Lower leg skin (tissue), 4 donors: ENCODE data around the gene EIF3B. TPM values are rescaled to one million over a fixed set of nuclear protein-coding genes. Genes with fewer than 3 reads are reported as not detected.
"Not testable (repeated sequence)": the region's sequence is repeated elsewhere in the genome, so short reads cannot be mapped to it uniquely, and the experiment has no call there.

Experiments used
- DNase-seq, 2 donors: peaks; one replicate each; pipeline ENCODE4 v3.0.0-alpha.2; 2019; ENCODE audit warnings: low spot score in 2 of 2
- H3K4me3 ChIP-seq: fragments of 200-600 bp; sonication (generic); 2 replicates; pipeline ENCODE4 v1.5.1; 2017; ENCODE audit warnings: mild to moderate bottlenecking, low read depth; ENCODE audit not compliant: poor library complexity, severe bottlenecking
- POLR2A ChIP-seq, 2 donors: fragments of 450-650 bp; IDR thresholded peaks; one replicate each; pipeline ENCODE4 v1.6.1; 2016 to 2017; ENCODE audit warnings: antibody characterized with exemption in 2 of 2, mild to moderate bottlenecking in 1 of 2, moderate library complexity in 1 of 2
- WGBS, 2 donors: methylation state at CpG; one replicate each; pipeline ENCODE4 v1.1.5; 2018; 5-methylcytosine and 5-hydroxymethylcytosine counted together
- intact Hi-C: fragments of 100-400 bp; cut with DNase I; formaldehyde crosslinking; loops from one replicate; pipeline ENCODE4 v1.15.0; 2023; ENCODE audit warnings: low total_unique reads
- total RNA-seq, 4 donors: library from RNA; depleted of rRNA; stranded (reverse); fragments of >200 nt; gene quantifications; one replicate each; pipeline ENCODE4 v1.1.0, GENCODE V29; 2016
- TF ChIP-seq, protein P1 (sequence below), 3 donors: fragments of 450-650 bp; IDR thresholded peaks; one replicate each; pipeline ENCODE4 v1.5.1; 2016; ENCODE audit warnings: antibody characterized with exemption in 3 of 3, mild to moderate bottlenecking in 3 of 3, moderate library complexity in 2 of 3

The EIF3B gene
- total RNA-seq, 4 donors from 2014 or later = 121 to 165 (median 150) TPM

DNA sequence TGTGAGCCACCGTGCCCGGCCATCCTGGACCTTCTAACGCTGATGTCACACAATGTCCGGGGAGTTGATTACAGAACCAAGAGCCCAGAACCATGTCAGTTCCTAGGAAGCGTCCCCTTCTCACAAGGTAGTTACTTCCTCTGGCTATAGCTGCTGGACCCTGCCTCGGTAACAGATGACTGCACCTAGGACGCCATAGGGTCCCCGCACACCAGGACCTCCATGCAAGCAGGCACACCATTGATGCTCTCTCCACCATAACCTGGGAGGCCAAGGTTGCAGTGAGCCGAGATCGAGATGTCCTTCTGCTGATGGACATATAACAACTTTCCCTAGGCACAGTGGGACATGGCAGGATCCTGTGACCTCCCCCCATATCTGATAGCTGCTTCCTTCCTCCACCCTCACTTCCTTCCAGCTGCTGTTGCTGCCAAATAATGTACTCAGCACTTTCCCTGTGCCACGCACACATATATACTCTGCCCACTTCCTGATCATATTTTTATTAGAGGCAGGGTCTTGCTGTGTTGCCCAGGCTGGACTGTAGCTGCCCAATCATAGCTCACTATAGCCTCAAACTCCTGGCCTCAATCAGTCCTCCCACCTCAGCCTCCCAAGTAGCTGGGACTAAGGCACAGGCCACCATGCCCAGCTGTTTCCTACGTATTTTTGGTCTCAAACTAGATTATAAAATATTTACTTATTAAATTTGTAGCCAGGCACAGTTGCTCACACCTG is 36.9 kb upstream of the EIF3B start:
- no peak for DNase-seq
- TF ChIP-seq, protein P1, sequence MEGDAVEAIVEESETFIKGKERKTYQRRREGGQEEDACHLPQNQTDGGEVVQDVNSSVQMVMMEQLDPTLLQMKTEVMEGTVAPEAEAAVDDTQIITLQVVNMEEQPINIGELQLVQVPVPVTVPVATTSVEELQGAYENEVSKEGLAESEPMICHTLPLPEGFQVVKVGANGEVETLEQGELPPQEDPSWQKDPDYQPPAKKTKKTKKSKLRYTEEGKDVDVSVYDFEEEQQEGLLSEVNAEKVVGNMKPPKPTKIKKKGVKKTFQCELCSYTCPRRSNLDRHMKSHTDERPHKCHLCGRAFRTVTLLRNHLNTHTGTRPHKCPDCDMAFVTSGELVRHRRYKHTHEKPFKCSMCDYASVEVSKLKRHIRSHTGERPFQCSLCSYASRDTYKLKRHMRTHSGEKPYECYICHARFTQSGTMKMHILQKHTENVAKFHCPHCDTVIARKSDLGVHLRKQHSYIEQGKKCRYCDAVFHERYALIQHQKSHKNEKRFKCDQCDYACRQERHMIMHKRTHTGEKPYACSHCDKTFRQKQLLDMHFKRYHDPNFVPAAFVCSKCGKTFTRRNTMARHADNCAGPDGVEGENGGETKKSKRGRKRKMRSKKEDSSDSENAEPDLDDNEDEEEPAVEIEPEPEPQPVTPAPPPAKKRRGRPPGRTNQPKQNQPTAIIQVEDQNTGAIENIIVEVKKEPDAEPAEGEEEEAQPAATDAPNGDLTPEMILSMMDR (IDR thresholded peaks at IDR 0.05) = no peak
- no peak for TF ChIP-seq POLR2A (IDR thresholded peaks at IDR 0.05)
- 84 to 85% methylated on average over 12 of the region's 12 CpGs for WGBS, 2 donors
- intact Hi-C loops = no loop called here
- no peak overlapping the region for H3K4me3 ChIP-seq

- TF ChIP-seq, protein P1 (IDR thresholded peaks at IDR 0.05) = no peak
- no peak for TF ChIP-seq POLR2A (IDR thresholded peaks at IDR 0.05)
Measured at GRCh38 chr7:2321020-2321419, 33.6 kb upstream of the EIF3B start.

DNA sequence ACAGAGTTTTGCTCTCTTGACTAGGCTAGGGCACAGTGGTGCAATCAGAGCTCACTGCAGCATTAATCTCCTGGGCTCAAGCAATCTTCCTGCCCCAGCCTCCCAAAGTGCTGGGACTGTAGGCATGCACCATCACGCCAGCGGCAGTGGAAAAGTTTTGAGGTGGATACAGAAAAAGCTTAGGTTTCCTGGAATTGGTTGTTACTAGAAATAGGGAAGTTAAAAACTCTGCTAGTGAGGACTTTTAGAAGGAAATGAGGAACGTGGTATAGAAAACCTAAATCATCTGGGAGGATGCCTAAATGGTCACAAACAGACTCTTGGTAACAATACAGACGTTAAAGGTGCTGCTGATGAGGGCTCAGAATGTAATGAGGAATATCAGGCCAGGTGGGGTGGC is 29.5 kb upstream of the EIF3B start:
- no peak for TF ChIP-seq POLR2A (IDR thresholded peaks at IDR 0.05)
- TF ChIP-seq, protein P1 (IDR thresholded peaks at IDR 0.05) = no peak
- WGBS, 2 donors = 42% methylated on average over 4 of the region's 4 CpGs
- intact Hi-C loops = no loop called here
- H3K4me3 ChIP-seq = no peak overlapping the region
- no peak for DNase-seq

More at GRCh38 chr7:2321020-2321419, 33.6 kb upstream of the EIF3B start:
- H3K4me3 ChIP-seq = no peak overlapping the region
- intact Hi-C loops = no loop called here
- no peak for DNase-seq
- WGBS, 2 donors = 33 to 46% methylated on average over 11 of the region's 11 CpGs

DNA sequence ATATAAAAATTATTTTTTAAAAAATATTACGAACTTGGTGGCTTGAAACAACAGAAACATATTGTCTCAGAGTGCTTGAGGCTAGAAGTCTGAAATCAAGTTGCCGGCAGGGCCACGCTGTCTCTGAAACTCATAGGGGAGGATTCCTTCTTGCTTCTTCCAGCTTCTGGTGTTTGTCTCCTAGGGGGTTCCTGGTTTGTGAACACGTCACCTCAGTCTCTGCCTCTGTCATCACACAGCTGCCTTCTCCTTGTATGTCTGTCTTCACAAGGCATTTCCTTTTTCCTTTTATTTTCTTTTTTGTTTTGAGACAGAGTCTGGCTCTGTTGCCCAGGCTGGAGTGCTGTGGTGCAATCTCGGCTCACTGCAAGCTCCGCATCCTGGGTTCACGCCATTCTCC is 27.7 kb upstream of the EIF3B start:
- no peak for DNase-seq
- intact Hi-C loops = no loop called here
- WGBS, 2 donors = 86 to 88% methylated on average over 7 of the region's 7 CpGs
- TF ChIP-seq, protein P1 (IDR thresholded peaks at IDR 0.05) = no peak
- no peak for TF ChIP-seq POLR2A (IDR thresholded peaks at IDR 0.05)
- no peak overlapping the region for H3K4me3 ChIP-seq

DNA sequence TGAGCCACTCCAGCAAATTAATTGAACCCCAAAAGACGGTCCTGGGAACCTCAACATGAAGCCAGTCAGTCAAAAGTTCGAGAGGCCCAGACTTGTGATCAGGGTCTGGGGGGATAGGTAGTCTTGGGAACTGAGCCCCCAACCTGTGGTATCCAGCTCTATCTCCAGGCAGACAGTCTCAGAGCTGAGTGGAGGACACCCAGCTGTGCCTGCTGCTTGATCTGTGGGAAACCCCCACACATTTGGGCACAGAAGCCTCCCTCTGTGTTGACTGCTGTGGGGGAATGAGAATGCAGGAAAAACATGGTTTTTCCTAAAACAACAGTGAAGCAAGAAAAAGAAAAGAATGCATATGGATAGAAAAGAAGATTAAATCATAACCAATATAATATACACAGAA is 24.1 kb upstream of the EIF3B start:
- intact Hi-C loops = no loop called here
- no peak for DNase-seq
- TF ChIP-seq, protein P1 (IDR thresholded peaks at IDR 0.05) = no peak
- no peak for TF ChIP-seq POLR2A (IDR thresholded peaks at IDR 0.05)
- H3K4me3 ChIP-seq = no peak overlapping the region
- WGBS, 2 donors = 95% methylated on average over 2 of the region's 2 CpGs

DNA sequence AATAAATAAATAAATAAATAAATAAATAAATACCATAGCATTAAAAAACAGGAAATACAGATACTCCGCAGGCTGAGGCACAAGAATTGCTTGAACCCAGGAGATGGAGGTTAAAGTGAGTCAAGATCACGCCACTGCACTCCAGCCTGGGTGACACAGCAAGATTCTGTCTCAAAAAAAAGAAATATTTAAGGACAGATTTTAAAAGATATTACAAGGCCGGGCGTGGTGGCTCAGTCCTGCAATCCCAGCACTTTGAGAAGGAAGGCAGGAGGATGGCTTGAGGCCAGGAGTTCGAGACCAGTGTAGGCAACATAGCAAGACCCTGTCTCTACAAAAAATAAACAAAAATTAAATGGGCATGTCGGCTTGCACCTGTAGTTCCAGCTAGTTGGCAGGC is 22.9 kb upstream of the EIF3B start:
- no peak overlapping the region for H3K4me3 ChIP-seq
- WGBS, 2 donors = 91 to 94% methylated on average over 6 of the region's 6 CpGs
- TF ChIP-seq POLR2A (IDR thresholded peaks at IDR 0.05) = no peak
- TF ChIP-seq, protein P1 (IDR thresholded peaks at IDR 0.05) = no peak
- intact Hi-C loops = no loop called here
- DNase-seq = no peak

DNA sequence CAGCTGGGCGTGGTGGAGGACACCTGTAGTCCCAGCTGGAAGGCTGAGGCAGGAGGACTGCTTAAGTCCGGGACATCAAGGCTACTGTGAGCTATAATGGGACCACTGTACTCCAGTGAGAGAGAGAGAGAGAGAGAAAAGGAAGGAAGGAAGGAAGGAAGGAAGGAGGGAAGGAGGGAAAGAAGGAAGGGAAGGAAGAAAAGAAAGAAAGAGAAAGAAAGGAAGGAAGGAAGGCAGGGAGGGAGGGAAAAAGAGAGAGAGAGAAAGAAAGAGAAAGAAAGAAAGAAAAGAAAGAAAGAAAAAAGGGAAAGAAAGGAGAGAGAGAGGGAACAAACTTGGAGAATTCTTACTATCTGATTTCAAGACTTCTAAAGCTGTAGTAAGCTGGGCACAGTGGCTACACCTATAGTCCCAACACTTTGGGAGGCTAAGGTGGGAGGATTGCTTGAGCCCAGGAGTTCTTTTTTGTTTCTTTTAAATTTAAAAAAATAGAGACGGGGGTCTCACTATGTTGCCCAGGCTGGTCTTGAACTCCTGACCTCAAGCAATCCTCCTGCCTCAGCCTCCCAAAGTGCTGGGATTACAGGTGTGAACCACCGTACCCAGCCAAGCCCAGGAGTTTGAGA is 21.9 kb upstream of the EIF3B start:
- intact Hi-C loops, H3K4me3 ChIP-seq, DNase-seq: not testable (repeated sequence)
- 92% methylated on average over 4 of the region's 4 CpGs for WGBS, 2 donors
